EL (cell line): ENCODE measurements around the gene BTBD9.

ENCODE experiments used
- DNase-seq: peaks from one replicate; pipeline ENCODE4 v3.0.0-alpha.2; 2016

The BTBD9 gene

DNA sequence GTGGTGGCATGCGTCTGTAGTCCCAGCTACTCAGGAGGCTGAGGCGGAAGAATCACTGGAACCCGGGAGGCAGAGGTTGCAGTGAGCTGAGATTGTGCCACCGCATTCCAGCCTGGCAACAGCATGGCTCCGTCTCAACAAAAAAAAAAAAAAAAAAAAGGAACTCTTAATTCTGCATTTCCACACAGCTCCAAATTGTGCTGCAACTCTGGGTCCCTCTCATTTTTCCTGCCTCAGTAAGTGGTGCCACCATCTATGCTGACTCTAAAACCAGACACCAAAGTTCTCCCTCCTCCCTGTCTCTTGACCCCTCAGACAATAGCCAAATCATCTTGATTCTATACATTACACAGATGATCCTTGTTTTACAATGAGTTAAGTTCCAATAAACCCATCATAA, 133.9 kb downstream of the BTBD9 start:
- DNase-seq, result no peak

DNA sequence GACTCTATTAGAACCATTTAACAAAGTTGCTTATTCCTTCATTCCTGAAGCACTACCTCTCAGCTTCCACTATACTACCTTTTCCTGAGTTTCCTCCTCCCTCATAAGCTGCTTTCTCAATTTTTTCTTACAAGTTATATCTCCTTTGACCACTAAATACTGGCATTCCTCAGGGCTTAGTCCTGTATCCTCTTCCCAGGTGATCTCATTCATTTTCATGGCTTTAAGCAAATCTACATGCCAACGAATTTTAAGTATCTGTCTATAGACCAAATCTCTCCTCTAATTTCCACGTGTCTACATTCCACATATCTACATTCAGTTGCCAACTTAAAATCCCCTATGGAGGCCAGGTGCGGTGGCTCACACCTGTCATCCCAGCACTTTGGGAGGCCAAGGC, 134.7 kb downstream of the BTBD9 start:
- no peak for DNase-seq

DNA sequence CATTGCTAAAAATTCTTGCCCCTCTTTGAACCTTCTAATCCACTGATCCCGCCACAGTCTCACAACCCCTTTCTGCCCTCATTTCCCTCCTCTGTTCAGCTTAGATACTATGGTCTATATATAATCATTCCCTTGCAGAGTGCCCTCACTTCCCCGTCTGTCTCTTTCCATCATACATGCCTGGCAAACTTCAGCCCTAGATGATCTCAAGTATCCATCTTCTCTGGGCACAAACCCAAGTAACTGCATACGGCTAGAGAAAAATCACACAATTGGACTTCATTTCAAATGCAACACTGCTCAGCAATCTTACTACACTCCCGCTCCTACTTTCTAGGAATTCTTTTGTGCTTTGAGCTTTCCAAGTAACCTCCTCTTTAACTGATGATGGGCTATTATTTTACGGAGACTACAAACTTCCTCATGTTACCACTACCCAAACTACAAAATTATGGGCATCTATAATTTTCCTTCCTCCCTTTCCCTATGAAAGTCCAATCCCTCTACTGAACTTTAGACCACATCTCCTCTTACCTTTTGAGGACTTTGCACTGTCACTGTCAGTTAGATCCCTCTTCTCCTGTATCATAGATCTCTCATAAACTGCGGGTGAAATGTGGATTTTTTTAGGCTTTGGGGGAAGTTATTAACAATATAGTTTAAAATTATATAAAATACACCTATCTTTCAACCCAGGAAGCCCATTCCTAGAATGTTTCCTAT, 135.6 kb downstream of the BTBD9 start:
- no peak for DNase-seq

DNA sequence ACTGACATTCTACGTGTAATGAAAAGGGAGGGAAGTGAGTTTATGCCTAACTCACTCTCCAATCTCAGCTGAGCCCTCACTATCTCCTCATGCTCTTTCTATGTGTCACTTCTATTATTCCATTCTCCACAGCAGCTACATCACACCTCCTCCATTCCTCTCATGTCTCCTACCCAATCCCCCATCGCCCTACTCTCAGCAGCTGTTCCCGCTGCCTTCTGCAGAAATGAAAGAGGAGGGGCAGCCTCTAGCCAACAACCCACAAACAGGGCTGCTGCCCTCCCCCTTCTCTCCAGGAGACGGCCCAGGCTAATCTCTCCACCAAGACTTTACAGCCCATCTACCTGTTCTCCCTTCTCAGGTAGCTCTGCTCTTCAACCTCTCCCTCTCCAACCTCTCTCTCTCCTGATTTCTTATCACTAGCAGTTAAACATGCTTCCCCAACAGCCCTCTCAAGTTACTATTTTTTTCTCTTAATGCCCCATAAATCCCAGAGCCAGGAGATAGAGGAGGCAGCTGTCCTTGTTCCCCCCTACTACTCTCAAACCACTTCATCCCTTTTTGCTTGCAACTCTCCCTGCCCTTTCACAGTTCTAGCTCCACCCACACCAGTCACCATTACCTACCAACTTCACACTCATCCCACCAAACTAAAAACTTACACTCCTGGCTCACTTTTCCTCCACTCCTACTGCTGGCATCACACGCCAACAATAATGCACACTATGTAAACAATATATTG, 136.5 kb downstream of the BTBD9 start:
- no peak for DNase-seq

DNA sequence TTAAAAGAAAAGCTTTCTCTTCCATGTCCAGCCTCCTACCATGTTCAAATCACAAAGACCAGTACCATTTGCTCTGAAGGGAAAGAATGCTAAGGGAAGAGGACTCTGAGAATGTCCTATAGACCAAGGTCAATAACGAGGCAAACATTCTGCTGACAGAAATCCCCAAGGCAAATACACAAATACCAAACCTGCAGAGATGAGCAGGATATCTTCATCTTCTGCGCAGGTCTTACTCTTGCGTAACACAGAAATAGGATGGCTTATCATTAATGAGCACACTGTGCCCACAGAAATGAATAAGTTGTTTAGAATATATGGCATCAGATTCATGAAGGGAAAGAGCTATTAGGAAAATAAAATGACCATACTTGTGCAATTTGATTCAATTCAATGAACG, 137.3 kb downstream of the BTBD9 start:
- no peak for DNase-seq

DNA sequence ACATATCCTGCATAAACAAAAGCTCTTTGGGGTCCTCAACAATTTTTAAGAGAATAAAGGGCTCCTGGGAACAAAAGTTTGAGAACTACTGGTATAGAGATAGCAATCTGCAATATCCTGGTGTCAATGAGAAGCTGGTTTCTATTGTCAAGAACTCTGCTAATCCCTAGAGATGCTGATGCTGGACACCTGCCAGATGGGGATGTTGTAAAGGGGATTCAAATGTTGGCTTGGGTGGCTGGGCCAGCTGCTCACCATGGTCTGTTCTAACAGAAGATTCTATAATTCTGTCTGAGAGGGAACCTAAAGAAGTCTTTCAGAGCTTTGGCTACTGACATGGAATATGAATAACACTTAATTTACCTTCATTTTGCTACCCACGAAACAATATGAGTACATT, 137.8 kb downstream of the BTBD9 start:
- no peak for DNase-seq

DNA sequence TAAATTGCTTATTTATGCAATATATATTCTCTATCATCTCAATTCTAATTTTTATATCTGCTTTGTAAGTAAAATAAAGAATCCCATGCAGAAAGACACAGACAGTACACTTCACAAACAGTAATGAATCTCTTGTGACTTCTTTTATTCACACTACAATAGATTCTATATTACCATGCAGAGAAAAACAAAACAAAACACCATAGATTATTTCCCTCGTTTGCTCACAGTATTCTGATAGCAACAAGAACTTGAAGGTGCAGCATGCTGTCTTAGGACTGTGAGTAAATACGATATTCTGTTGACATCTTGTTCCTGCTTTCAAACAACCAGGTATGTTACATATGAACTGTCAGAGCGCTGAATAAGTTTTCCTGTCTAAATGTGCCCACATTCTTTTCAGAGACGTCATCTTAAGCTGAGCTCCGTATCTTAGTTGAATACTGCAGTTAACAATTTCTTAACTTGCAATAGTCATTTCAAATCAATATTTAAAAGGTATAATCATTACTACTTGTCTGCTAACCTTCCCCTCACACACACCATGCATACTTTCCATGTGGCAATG, 140.1 kb downstream of the BTBD9 start:
- no peak for DNase-seq

DNA sequence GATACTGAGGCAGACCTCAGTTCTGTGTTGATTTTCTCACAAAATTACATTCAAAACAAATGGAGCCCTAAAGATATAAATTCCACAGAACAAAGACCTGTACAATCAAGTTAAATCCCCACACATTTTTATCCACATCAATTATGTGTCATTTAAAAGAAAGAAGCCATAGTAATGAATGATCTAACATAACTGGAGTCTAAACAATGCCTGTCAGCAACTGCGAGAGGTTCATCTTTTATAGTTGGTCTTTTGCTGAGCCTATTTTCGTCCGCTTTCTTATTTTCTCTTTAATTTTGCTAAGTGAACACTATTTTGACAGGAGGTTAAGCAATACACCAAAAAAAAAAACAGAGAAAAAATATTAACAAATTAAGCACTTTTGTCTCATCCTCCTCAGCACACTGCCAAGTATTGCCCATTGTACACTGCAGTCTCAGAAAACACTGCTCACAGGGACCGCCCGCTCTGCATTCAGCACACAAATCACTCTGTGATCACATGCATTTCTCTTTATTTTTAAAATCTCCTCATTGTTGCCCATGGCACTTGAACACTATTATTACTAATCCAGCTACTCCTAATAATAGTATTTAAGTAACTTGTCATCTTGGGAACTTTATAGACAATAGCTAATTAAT, 140.8 kb downstream of the BTBD9 start:
- DNase-seq, result no peak

DNA sequence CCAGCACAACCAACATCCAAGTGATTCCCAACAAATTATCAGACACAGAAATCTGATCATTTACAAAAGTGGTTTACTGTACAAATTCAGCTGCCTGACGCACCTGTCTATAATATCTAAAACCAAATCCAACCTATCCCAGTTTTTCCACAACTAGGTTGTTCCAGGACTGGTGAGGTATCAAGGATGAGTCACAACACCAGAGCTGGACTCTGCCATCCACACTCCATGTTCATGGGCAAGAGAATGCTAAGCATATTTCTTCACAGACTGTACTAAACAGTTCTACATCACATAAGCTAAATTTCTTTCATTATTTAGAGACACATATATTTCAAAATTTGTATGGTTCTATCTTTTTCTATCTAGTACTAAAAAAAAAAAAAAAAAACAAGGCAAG, 141.6 kb downstream of the BTBD9 start:
- DNase-seq, result no peak

DNA sequence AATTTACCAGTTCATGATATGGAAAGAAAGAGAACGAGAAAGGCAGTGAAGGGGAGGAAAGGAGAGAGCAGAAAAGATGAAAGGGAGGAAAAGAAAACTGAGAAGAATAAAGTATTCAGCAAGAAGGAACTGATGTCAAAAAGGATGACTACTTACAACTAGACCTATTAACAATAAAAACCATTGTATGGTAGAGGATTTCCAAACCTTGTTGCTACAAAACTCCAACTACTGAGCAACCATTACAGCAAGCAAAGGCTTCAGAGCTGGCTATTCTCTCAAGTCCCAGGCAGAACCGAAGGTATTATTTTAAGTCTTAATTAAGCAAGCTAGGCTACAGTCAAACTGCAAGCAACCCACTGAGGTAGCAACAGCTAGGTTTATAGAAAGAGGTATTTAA, 142.2 kb downstream of the BTBD9 start:
- DNase-seq, result no peak

DNA sequence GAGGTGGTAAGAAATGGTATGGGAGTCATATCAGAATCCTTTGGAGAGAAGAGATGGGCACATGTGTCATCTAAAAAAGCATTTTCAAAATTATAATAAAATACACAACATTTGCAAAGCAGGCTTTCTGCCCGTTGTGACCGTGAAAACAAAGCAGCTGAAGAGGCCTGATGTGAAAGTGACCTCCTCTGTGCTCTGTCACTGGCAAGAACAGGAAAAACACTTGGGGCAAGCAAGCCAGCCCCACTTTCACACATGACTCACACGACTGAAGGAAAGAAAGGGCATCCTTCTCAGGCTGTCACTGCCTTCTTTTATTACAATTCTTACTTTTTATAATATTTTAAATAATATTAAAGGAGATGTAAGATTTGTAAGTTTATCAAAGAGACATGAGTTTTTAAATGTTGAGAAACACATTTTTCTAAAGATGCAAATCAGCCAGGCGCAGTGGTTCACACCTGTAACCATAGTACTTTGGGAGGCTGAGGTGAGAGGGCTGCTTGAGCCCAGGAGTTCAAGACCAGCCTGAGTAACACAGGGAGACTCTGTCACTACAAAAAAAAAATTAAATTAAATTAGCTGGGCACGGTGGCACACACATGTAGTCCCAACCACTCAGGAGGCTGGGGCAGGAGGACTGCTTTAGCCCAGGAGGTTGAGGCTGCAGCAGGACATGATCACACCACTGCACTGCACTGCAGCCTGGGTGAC, 143.7 kb downstream of the BTBD9 start:
- no peak for DNase-seq

DNA sequence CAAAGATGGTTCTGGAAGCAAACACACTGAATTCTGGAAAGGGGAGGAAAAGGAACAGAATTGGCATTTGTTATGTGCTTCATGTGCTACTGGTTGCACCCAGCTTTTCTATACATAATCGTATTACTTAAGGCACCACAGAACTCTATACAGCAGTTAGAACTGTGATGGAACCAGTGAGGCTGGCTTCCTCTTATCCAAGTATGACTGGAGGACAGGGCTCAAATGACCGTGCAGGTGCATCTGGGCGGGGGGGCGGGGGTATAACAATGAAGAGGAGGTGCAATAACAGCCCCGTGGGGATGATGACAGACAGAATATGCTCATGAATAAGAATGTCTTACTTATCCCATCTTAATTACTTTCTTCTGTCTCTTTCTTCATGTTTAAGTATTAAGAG, 144.2 kb downstream of the BTBD9 start:
- DNase-seq, result no peak

DNA sequence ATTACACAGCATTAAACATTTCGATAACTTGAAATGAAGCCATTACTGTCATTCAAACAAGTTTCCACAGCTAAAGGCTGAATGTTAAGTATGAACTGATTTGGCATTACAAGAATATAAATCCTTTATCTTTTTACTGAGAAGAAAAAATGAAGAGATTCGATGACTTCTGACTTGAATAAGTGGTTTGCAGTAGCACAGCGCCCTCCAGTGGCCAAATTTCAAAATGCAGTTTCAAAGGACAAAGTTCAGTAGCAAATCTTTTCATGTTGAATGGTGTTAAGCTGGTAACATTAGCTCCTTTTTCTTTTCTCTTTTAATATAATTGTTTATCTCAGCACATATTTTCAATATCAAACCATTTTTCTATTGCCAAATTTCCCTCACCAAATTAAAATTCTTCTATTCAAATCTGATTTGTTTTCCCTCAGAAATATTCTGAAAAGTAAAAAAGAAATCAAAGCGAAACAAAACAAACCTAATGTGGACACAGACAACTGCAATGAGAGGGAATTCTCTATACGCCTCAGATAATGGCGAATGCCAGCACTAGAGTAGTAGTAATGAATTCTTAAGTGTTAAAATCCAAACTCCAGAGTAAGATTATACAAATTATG, 145.7 kb downstream of the BTBD9 start:
- DNase-seq, result peak; percentile 69

DNA sequence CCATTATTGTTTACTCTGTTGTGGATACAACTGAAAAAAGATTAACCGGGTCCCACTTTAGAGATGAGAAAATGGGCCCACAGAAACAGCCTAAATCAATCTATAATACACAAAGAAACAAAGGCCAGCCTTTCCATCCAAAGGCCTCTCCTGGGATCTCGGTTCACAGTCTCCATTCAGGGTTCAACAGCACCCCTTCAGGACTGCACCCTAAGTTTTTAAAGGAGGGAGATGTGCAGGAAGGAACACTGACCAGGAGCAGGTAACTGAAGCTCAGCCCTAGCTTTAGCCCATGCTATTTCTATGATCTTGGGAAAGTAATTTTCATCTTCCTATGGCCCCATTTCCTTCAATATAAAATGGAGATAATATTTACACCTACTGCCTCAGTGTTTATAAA, 147.7 kb downstream of the BTBD9 start:
- no peak for DNase-seq

DNA sequence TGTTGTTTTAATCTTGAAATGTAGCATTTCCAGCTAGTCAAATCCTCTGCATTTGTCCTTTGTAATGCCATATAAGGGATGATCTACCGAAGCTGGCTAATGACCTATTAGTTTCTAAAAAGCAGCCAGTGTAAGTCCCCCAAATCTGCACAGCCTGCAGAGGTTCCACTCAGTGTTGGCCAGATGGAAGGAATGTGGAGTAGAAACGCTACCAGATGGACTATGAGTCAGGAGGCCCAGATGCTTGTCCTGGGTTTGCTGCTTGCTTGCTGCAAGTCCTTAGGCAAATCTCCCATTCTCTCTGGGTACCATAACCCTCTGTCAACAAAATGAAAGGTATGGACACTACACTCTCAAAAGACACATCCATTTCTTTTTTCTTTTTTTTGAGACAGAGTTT, 149.8 kb downstream of the BTBD9 start:
- DNase-seq, result peak; percentile 63

DNA sequence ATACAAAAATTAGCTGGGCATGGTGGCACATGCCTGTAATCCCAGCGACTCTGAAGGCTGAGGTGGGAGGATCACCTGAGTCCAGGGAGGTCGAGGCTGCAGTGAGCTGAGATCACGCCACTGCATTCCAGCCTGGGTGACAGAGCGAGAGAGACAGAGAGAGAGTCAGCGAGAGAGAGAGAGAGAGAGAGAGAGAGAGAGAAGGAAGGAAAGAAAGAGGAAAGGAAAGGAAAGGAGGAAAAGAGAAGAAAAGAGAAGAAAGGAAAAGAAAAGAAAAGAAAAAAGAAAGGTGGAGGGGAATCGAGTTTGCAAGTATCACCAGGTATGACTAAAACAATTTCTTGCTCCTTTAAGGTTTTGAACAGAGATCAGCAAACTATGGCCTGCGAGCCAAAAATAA, 152.3 kb downstream of the BTBD9 start:
- no peak for DNase-seq

DNA sequence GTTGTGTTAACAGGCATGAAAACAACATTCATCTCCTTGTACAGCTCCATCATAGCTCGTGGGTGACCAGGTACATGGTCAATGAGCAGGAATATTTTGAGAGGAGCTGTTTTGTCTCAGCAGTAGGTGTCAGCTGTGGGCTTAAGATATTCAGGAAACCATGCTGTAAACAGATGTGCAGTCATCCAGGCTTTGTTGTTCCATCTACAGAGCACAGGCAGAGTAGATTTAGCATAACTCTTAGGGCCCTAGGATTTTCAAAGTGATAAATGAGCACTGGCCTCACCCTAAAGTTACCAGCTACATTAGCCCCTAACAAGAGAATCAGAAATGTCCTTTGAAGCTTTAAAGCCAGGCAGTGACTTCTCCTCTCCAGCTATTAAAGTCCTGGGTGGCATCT, 154.2 kb downstream of the BTBD9 start:
- no peak for DNase-seq

DNA sequence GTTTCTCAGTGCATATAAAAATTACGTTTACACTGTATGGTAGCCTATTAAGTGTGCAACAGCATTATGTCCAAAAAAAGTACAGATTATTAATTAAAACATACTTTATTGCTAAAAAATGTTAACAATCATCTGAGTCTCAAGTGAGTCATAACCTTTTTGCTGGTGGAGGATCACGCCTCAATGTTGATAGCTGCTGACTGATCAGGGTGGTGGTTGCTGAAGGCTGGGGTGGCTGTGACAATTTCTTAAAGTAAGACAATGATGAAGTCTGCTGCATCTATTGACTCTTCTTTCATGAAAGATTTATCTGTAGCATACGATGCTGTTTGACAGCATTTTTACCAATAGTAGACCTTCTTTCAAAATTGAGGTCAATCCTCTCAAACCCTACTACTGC, 155.1 kb downstream of the BTBD9 start:
- DNase-seq, result no peak

DNA sequence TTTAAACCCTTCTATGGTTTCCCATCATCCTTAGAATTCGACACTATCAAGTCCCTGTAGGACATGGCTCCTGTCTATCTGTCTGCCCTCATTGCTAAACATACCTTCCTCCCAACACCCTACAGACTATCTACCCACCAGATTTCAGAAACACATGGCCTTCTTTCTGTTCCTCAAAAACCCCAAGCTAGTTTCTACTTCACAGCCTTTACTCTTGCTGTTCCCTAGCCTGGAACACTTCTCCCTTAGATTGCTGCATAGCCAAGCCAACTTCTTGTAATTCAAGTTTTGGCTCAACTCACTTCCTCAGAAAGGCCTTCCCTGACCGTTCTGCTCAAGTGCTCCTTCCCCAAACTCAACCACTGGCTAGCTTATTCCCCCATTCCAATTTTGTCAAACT, 156.2 kb downstream of the BTBD9 start:
- DNase-seq, result no peak

DNA sequence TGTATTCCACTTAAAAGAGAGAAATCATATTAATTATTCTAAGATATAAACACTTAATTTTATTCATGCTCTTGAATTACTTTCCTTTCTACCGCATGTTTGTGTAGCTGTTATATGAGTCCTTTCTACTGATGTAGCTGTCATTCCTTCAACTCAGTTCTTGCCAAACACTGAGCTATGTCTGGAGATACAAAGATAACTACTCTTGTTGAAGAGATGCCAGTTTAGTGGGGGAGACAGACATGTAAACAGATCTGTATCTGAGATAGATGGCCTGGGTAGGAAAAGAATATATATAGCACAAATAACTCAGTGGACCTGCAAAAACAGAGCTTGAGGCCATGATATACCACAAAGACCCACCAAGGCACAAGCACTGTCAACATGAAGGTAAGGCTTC, 157.3 kb downstream of the BTBD9 start:
- DNase-seq, result peak; percentile 8

DNA sequence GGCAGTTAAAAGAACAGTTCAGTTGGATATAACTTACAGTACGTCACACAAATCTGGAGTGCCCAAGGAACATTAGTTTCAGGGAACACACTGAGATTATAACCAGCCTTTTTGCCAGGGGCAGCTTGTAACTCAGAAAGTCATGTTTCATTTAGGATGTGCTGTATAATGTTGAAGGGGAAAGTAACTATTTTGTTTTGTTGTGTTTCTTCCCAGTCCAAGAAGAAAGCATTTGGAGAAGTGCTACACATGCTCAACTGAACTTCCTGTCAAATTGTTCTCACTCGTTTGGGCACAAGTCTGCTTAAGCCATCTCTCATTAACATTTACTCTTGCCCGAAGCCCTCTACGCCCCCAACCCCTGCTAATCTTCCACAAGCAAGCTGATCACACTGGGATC, 157.9 kb downstream of the BTBD9 start:
- DNase-seq, result no peak

DNA sequence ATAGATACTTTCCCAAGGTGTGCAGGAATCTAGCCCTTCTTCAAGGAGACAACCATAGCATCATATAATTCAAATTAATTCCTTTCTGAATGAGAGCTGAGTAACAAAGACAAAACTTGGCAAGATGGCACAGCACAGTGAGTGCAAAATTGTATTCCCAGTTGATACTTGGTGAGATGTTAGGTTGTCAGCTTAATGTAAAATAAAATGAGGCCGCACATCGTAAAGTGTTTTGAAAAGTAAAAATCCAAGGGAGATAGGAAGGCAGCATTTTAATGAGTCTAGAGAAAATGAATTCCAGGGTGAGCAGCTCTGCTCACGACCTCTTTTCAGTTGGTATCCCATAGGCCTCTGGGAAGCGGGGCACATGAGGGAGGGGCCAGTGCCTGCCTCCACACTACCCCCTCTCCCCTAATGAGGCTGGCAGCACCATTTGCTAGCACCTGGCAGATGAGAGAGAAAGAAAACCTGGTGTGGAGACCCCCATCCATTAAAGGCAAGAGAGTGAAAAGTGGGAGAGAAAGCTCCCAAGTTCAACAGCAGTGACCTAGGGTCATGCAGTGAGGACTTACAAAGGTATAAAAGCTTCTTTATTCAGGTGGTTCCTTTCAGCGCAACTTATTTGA, 158.4 kb downstream of the BTBD9 start:
- DNase-seq, result no peak
